SK-N-MC (cell line): ENCODE data around the gene CEP89.
"Not testable (repeated sequence)": the region's sequence is repeated elsewhere in the genome, so short reads cannot be mapped to it uniquely, and the experiment has no call there.

Source experiments
- EZH2 ChIP-seq: fragments of 200-600 bp; sonication (generic); IDR thresholded peaks from one replicate; pipeline ENCODE4 v1.6.1; 2017; ENCODE audit warnings: antibody characterized with exemption
- POLR2AphosphoS5 ChIP-seq: IDR thresholded peaks from 2 replicates; pipeline ENCODE4 v1.6.1; 2012; ENCODE audit warnings: mild to moderate bottlenecking, low read depth, low read length, borderline replicate concordance

- TF ChIP-seq POLR2AphosphoS5, EZH2: not testable (repeated sequence)
These were observed 31.8 kb upstream of the CEP89 start for GRCh38 chr19:33003424-33004024.
